IMR-90 (cell line): ENCODE measurements around the gene WDR89. TPM values are rescaled to one million over a fixed set of nuclear protein-coding genes. Genes with fewer than 3 reads are reported as not detected.
A peak's percentile ranks its signal among the peaks of the same experiment; 100 is the strongest.

ENCODE experiments used
- ATAC-seq: fragments of 200-7000 bp; cut with Tn5 transposase; 2 replicates; pipeline ENCODE4 v1.9.1; 2020; ENCODE audit warnings: low read depth, mild to moderate bottlenecking, moderate library complexity
- Bru-seq: library from RNA; stranded (reverse); fragments of 400-500 nt; gene quantifications from one replicate; lab custom pipeline; 2021; lab: Mats Ljungman, UMichigan
- BruChase-seq, 2 experiments: library from RNA; stranded (reverse); fragments of 400-500 nt; gene quantifications; one replicate each; lab custom pipeline; 2021; lab: Mats Ljungman, UMichigan
- BruUV-seq: library from RNA; stranded (reverse); fragments of 400-500 nt; replicated peaks from 2 replicates; lab custom pipeline; 2021; lab: Mats Ljungman, UMichigan
- CTCF ChIA-PET: fragments of 300-600 bp; formaldehyde crosslinking; extraction: SDS; loops from one replicate; lab custom pipeline; 2021; ENCODE audit warnings: antibody characterized with exemption; lab: Yijun Ruan, JAX
- POLR2A ChIA-PET: fragments of 300-600 bp; sonication (Branson Sonifier 250); formaldehyde crosslinking; loops from one replicate; lab custom pipeline; 2022; ENCODE audit warnings: antibody characterized with exemption; ENCODE audit not compliant: unreplicated experiment; lab: Charles Lee
- DNase-seq: peaks from one replicate; pipeline ENCODE4 v3.0.0; 2013
- H2AFZ ChIP-seq: replicated peaks from 2 replicates; pipeline ENCODE3; 2013; ENCODE audit warnings: low read length, mild to moderate bottlenecking; ENCODE audit not compliant: poor library complexity
- H2AK5ac ChIP-seq: 2 replicates; pipeline ENCODE4 v1.6.1; 2013; ENCODE audit warnings: low read depth, low read length, inconsistent platforms
- H2AK9ac ChIP-seq: replicated peaks from 2 replicates; pipeline ENCODE3; 2013; ENCODE audit warnings: mild to moderate bottlenecking, low read depth, low read length, moderate library complexity; ENCODE audit not compliant: poor library complexity
- H2BK120ac ChIP-seq: 2 replicates; pipeline ENCODE4 v1.6.1; 2013; ENCODE audit warnings: low read depth, low read length, inconsistent platforms
- H2BK15ac ChIP-seq: 3 replicates; pipeline ENCODE4 v1.6.1; 2013; ENCODE audit warnings: low read depth, low read length, inconsistent platforms
- H2BK20ac ChIP-seq: 2 replicates; pipeline ENCODE4 v1.6.1; 2013; ENCODE audit warnings: low read depth, mild to moderate bottlenecking, inconsistent platforms, low read length, moderate library complexity
- H2BK5ac ChIP-seq: 2 replicates; pipeline ENCODE4 v1.6.1; 2013; ENCODE audit warnings: mild to moderate bottlenecking, low read depth, low read length, inconsistent platforms; ENCODE audit not compliant: poor library complexity, severe bottlenecking
- H3K14ac ChIP-seq: replicated peaks from 2 replicates; pipeline ENCODE4 v1.6.1; 2013; ENCODE audit warnings: low read depth, low read length, inconsistent platforms
- H3K18ac ChIP-seq: 2 replicates; pipeline ENCODE4 v1.6.1; 2013; ENCODE audit warnings: low read depth, low read length, control low read depth
- H3K23ac ChIP-seq: 2 replicates; pipeline ENCODE4 v1.6.1; 2013; ENCODE audit warnings: low read depth, low read length, inconsistent platforms
- H3K27ac ChIP-seq: 2 replicates; pipeline ENCODE4 v1.5.1; 2013; ENCODE audit warnings: mild to moderate bottlenecking, control low read depth, low read length; ENCODE audit not compliant: insufficient read depth
- H3K27me3 ChIP-seq: 2 replicates; pipeline ENCODE4 v1.6.1; 2013; ENCODE audit warnings: low read length; ENCODE audit not compliant: control insufficient read depth, insufficient read depth
- H3K36me3 ChIP-seq: 2 replicates; pipeline ENCODE4 v1.6.1; 2013; ENCODE audit warnings: low read length, mixed read lengths; ENCODE audit not compliant: control insufficient read depth, insufficient read depth
- H3K4ac ChIP-seq: 2 replicates; pipeline ENCODE4 v1.6.1; 2013; ENCODE audit warnings: low read depth, low read length, inconsistent platforms
- H3K4me1 ChIP-seq: 2 replicates; pipeline ENCODE4 v1.6.1; 2013; ENCODE audit warnings: low read length, mixed read lengths; ENCODE audit not compliant: control insufficient read depth, insufficient read depth
- H3K4me2 ChIP-seq: 2 replicates; pipeline ENCODE4 v1.6.1; 2013; ENCODE audit warnings: low read depth, mild to moderate bottlenecking, control low read depth, low read length, moderate library complexity
- H3K4me3 ChIP-seq: 2 replicates; pipeline ENCODE4 v1.5.1; 2013; ENCODE audit warnings: low read depth, mild to moderate bottlenecking, control low read depth, low read length, moderate library complexity; ENCODE audit not compliant: insufficient read depth
- H3K56ac ChIP-seq: 2 replicates; pipeline ENCODE4 v1.6.1; 2013; ENCODE audit warnings: low read length, inconsistent platforms; ENCODE audit not compliant: insufficient read depth; ENCODE audit errors: extremely low read depth
- H3K79me1 ChIP-seq, 2 experiments: 2 replicates each; pipeline ENCODE4 v1.6.1; 2013; ENCODE audit warnings: low read length in 2 of 2, inconsistent platforms in 1 of 2, low read depth in 1 of 2
- H3K9ac ChIP-seq: 2 replicates; pipeline ENCODE4 v1.6.1; 2013; ENCODE audit warnings: low read depth, low read length, control low read depth
- H3K9me1 ChIP-seq: 2 replicates; pipeline ENCODE4 v1.6.1; 2013; ENCODE audit warnings: low read length, inconsistent platforms; ENCODE audit not compliant: insufficient read depth
- H3K9me3 ChIP-seq: 2 replicates; pipeline ENCODE4 v1.6.1; 2013; ENCODE audit warnings: low read length; ENCODE audit not compliant: control insufficient read depth, insufficient read depth
- H4K20me1 ChIP-seq: 2 replicates; pipeline ENCODE4 v1.6.1; 2013; ENCODE audit warnings: low read length, inconsistent platforms; ENCODE audit not compliant: insufficient read depth
- H4K5ac ChIP-seq: 2 replicates; pipeline ENCODE4 v1.6.1; 2013; ENCODE audit warnings: mild to moderate bottlenecking, low read depth, low read length, control low read depth
- H4K8ac ChIP-seq, 2 experiments: 2 replicates each; pipeline ENCODE4 v1.6.1; 2013; ENCODE audit warnings: low read depth in 2 of 2, low read length in 2 of 2, control low read depth in 1 of 2, inconsistent platforms in 1 of 2
- H4K91ac ChIP-seq: 2 replicates; pipeline ENCODE4 v1.6.1; 2013; ENCODE audit warnings: low read depth, low read length, inconsistent platforms; ENCODE audit not compliant: insufficient read depth
- BHLHE40 ChIP-seq: fragments of 150-350 bp; IDR thresholded peaks from 2 replicates; pipeline ENCODE4 v1.6.1; 2016; ENCODE audit warnings: mild to moderate bottlenecking, low read depth, low read length
- CHD1 ChIP-seq: IDR thresholded peaks from 2 replicates; pipeline ENCODE4 v1.6.1; 2012; ENCODE audit warnings: low read depth, low read length, improper control_type of control experiment
- MAFK ChIP-seq: IDR thresholded peaks from 2 replicates; pipeline ENCODE4 v1.6.1; 2012; ENCODE audit warnings: low read depth, low read length, improper control_type of control experiment
- MAZ ChIP-seq: IDR thresholded peaks from 2 replicates; pipeline ENCODE4 v1.6.1; 2012; ENCODE audit warnings: low read depth, mild to moderate bottlenecking, low read length, improper control_type of control experiment, moderate library complexity, borderline replicate concordance
- MXI1 ChIP-seq: IDR thresholded peaks from 2 replicates; pipeline ENCODE4 v1.6.1; 2012; ENCODE audit warnings: low read depth, mild to moderate bottlenecking, low read length, moderate library complexity, borderline replicate concordance
- RAD21 ChIP-seq: IDR thresholded peaks from 2 replicates; pipeline ENCODE4 v1.6.1; 2012; ENCODE audit warnings: low read length, improper control_type of control experiment
- RFX5 ChIP-seq: IDR thresholded peaks from 2 replicates; pipeline ENCODE4 v1.8.0; 2012; ENCODE audit warnings: low read depth, mild to moderate bottlenecking, low read length, moderate library complexity
- SMC3 ChIP-seq: fragments of 150-350 bp; IDR thresholded peaks from 2 replicates; pipeline ENCODE4 v1.6.1; 2016; ENCODE audit warnings: low read depth, mild to moderate bottlenecking, antibody characterized with exemption, low read length, moderate library complexity
- WGBS, 2 experiments: methylation state at CpG; one replicate each; pipeline versions ENCODE4 v1.1.5 to v1.1.7; 2013; ENCODE audit warnings: missing lambda C conversion rate in 2 of 2; ENCODE audit not compliant: insufficient read length in 1 of 2; ENCODE audit errors: extremely low coverage in 2 of 2; 5-methylcytosine and 5-hydroxymethylcytosine counted together
- dilution Hi-C: fragments of 300-500 bp; cut with HindIII; formaldehyde crosslinking; loops from one replicate; pipeline ENCODE4 v1.14.3; 2018; ENCODE audit warnings: low sequenced_read_pairs; ENCODE audit not compliant: unreplicated experiment
- in situ Hi-C: fragments of 300-500 bp; cut with MboI; formaldehyde crosslinking; loops from 3 replicates; pipeline ENCODE4 v1.14.3; 2019; ENCODE audit warnings: low sequenced_read_pairs, inconsistent platforms, mixed read lengths
- intact Hi-C: fragments of 100-400 bp; cut with micrococcal nuclease; formaldehyde crosslinking; loops from 2 replicates; pipeline ENCODE4 v1.10.0; 2022
- long read RNA-seq: library from polyadenylated mRNA; unstranded; transcript quantifications from one replicate; pipeline ENCODE4 v2.0.0, GENCODE V29; 2021; ENCODE audit not compliant: unreplicated experiment
- polyA plus RNA-seq, 3 experiments: library from polyadenylated mRNA; depleted of rRNA; stranded (reverse); fragments of >200 nt; gene quantifications; 2 replicates each; pipeline ENCODE4 v1.2.3, GENCODE V29; 2012; ENCODE audit warnings: low replicate concordance in 1 of 3
- total RNA-seq: library from RNA; depleted of rRNA; stranded (reverse); fragments of >200 nt; gene quantifications from 2 replicates; pipeline ENCODE4 v1.2.3, GENCODE V29; 2012; rRNA removed
- TF ChIP-seq, protein P1 (sequence below): fragments of 150-350 bp; IDR thresholded peaks from 2 replicates; pipeline ENCODE4 v1.6.1; 2017; ENCODE audit warnings: mild to moderate bottlenecking, antibody characterized with exemption, low read length, low read depth
- TF ChIP-seq, protein P2 (sequence below): conservative IDR thresholded peaks from 2 replicates; pipeline ENCODE4 v1.5.1; 2012; ENCODE audit warnings: mild to moderate bottlenecking, low read depth, low read length, improper control_type of control experiment

Gene WDR89, protein sequence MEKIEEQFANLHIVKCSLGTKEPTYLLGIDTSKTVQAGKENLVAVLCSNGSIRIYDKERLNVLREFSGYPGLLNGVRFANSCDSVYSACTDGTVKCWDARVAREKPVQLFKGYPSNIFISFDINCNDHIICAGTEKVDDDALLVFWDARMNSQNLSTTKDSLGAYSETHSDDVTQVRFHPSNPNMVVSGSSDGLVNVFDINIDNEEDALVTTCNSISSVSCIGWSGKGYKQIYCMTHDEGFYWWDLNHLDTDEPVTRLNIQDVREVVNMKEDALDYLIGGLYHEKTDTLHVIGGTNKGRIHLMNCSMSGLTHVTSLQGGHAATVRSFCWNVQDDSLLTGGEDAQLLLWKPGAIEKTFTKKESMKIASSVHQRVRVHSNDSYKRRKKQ
- total RNA-seq (10.2 and 22.5 TPM in 2 replicates), polyA plus RNA-seq (2012; rRNA removed) (3.2 and 4.3 TPM in 2 replicates), Bru-seq, nascent RNA (percentile 57 among the genes with signal in this experiment), BruChase-seq, experiment 1, labeled RNA remaining after a 6-hour chase (percentile 71 among the genes with signal in this experiment), BruChase-seq, experiment 2, labeled RNA remaining after a 2-hour chase (percentile 61 among the genes with signal in this experiment)
- polyA plus RNA-seq (2012; cell fraction: cytosol; rRNA removed) = 0.34 and 0.52 TPM in 2 replicates
- polyA plus RNA-seq (2012; cell fraction: nucleus; rRNA removed; ENCODE audit: low replicate concordance) = 0.18 and 1.6 TPM in 2 replicates
- long read RNA-seq, partial matches to known transcripts = 0 of 8 reads
- long read RNA-seq, other reads (novel, unspliced or antisense) = 4 of 8 reads

DNA sequence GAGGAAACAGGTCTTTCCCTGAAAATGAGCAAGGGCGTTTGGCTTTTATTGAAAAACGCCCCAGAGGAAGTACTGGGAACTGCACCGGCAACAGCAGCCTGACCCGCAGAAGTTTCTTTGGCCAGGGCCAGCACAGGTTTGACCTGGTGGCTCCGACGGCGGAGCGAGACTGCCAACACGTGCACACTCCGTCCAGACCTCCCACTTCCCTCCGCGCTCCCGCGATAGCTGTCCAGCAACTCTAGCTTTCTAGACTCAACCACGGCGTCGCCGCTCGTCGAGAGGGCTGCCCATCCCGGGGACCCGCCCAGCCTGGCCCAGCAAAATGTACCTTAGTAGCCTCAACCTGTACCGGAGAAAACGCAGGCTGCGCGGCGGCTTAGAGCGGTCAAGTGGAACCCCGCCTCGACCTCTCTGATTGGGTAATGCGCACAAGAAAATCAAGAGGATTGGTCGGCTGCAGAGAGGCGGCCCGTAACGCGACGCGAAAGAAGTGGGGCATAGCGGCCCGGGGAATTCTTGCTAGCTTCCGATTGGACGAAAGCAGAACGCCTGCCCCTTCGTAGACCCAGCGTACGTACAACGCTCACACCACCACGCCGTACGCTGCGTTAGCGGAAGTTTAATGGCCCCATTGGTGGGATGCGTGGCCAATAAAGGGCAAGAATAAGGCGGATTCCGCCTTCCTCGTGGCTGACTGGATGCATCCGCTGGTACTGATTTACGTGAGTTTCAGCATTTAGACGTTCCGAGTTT lies at the start of gene WDR89:
TSS of gene WDR89 (minus strand) at position 399 of the 756 bp plus-strand sequence. CDS start 41,929 bp downstream, outside the sequence.
- Histone ChIP-seq H3K18ac (peak within 1 kb of the TSS; percentile 67), H4K5ac (peak within 1 kb of the TSS; percentile 84), H2BK120ac (peak within 1 kb of the TSS; percentile 66), H2AK5ac (no peak within 1 kb of the TSS; the same call in 1 of the 2 replicates), H4K20me1 (peaks cover 3% of the 10 kb centered on the region; the same call in 1 of the 2 replicates), H3K4me2 (peak within 1 kb of the TSS; percentile 90), H2BK5ac (peak within 1 kb of the TSS; percentile 94), H3K14ac (peak within 1 kb of the TSS; percentile 95), H3K56ac (peak within 1 kb of the TSS; percentile 93), H3K4me3 (peak within 1 kb of the TSS; percentile 77), H3K9me1 (peaks cover 5% of the 10 kb centered on the region; the same call in 1 of the 2 replicates), H3K27ac (peak within 1 kb of the TSS; percentile 71), H4K91ac (peak within 1 kb of the TSS; percentile 69), H3K79me1 (peaks cover 10 to 25% of the 10 kb centered on the region in 2 experiments; a peak in 2 of 4 replicates), H2AFZ (peak within 1 kb of the TSS; percentile 96), H3K36me3 (no peaks in the 10 kb centered on the region), H3K9ac (peak within 1 kb of the TSS; percentile 78), H3K9me3 (no peaks in the 10 kb centered on the region), H4K8ac (peak within 1 kb of the TSS; percentile 62 to 93), H3K4ac (peak within 1 kb of the TSS; percentile 78), H3K23ac (peak within 1 kb of the TSS; percentile 90), H2BK20ac (no peak within 1 kb of the TSS), H3K4me1 (no peaks in the 10 kb centered on the region), H3K27me3 (no peaks in the 10 kb centered on the region), H2BK15ac (peak within 1 kb of the TSS; percentile 40; the same call in 1 of the 3 replicates), H2AK9ac (peak within 1 kb of the TSS; percentile 69)
- dilution Hi-C loops (no loop called here), intact Hi-C loops (loop anchor here (2.0 kb wide), 2 partner anchors 85 to 129 kb away; no protein-coding TSS in a partner anchor), in situ Hi-C loops (no loop called here)
- ChIA-PET CTCF (interaction anchor here (0.6 to 1.7 kb wide), 6 partner anchors 8 to 662 kb away, joined by 3 to 5 read pairs (median 4); no protein-coding TSS in a partner anchor), POLR2A (interaction anchor here (0.6 to 0.7 kb wide), 2 partner anchors 89 to 324 kb away, joined by 3 read pairs; no protein-coding TSS in a partner anchor)
- BruUV-seq = no TSS peak
- 0% methylated on average over 36 of the region's 60 CpGs; no CpG with 5 or more reads in 1 of the 2 experiments for WGBS, 2 experiments
- DNase-seq (peak; percentile 100), ATAC-seq (peak; percentile 95)
- TF ChIP-seq MXI1 = peak; percentile 88
- no peak for TF ChIP-seq CHD1
- no peak for TF ChIP-seq MAFK
- TF ChIP-seq RFX5 = peak; percentile 24; the same call in 1 of the 2 replicates
- TF ChIP-seq, protein P1, sequence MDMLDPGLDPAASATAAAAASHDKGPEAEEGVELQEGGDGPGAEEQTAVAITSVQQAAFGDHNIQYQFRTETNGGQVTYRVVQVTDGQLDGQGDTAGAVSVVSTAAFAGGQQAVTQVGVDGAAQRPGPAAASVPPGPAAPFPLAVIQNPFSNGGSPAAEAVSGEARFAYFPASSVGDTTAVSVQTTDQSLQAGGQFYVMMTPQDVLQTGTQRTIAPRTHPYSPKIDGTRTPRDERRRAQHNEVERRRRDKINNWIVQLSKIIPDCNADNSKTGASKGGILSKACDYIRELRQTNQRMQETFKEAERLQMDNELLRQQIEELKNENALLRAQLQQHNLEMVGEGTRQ = peak; percentile 78
- TF ChIP-seq SMC3 = no peak
- TF ChIP-seq BHLHE40 = peak; percentile 92
- no peak for TF ChIP-seq MAZ
- peak; percentile 51 for TF ChIP-seq RAD21
- TF ChIP-seq, protein P2, sequence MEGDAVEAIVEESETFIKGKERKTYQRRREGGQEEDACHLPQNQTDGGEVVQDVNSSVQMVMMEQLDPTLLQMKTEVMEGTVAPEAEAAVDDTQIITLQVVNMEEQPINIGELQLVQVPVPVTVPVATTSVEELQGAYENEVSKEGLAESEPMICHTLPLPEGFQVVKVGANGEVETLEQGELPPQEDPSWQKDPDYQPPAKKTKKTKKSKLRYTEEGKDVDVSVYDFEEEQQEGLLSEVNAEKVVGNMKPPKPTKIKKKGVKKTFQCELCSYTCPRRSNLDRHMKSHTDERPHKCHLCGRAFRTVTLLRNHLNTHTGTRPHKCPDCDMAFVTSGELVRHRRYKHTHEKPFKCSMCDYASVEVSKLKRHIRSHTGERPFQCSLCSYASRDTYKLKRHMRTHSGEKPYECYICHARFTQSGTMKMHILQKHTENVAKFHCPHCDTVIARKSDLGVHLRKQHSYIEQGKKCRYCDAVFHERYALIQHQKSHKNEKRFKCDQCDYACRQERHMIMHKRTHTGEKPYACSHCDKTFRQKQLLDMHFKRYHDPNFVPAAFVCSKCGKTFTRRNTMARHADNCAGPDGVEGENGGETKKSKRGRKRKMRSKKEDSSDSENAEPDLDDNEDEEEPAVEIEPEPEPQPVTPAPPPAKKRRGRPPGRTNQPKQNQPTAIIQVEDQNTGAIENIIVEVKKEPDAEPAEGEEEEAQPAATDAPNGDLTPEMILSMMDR = peak; percentile 66
